WI38 (cell line): ENCODE results near the gene CD300H.

ENCODE experiments used
- H3K4me3 ChIP-seq: 2 replicates; pipeline ENCODE4 v1.5.1; 2011; ENCODE audit warnings: low read depth, mild to moderate bottlenecking, control low read depth, low read length
- TF ChIP-seq, protein P1 (sequence below): IDR thresholded peaks from 2 replicates; pipeline ENCODE4 v1.5.1; 2012; ENCODE audit warnings: low read depth, mild to moderate bottlenecking, control low read depth, low read length

Gene CD300H

DNA sequence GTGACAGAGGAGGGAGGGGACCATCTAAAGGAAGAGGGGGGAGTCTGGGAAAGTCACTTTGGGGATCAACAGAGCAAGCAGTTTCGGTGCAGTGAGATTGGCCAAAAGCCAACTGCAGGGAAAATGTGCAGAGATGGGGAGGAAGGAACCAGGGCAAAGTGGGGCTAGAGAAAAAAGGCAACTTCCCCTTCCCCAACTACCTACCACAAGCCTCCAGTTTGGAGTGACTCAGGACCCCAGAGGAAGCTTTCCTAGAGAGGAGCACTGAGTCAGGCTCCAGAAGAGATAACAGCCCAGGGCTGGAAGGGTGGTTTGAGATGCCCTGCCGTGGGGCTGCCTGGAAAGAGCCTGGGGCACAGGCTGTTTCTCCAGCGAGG is 31.7 kb upstream of the CD300H start:
- TF ChIP-seq, protein P1, sequence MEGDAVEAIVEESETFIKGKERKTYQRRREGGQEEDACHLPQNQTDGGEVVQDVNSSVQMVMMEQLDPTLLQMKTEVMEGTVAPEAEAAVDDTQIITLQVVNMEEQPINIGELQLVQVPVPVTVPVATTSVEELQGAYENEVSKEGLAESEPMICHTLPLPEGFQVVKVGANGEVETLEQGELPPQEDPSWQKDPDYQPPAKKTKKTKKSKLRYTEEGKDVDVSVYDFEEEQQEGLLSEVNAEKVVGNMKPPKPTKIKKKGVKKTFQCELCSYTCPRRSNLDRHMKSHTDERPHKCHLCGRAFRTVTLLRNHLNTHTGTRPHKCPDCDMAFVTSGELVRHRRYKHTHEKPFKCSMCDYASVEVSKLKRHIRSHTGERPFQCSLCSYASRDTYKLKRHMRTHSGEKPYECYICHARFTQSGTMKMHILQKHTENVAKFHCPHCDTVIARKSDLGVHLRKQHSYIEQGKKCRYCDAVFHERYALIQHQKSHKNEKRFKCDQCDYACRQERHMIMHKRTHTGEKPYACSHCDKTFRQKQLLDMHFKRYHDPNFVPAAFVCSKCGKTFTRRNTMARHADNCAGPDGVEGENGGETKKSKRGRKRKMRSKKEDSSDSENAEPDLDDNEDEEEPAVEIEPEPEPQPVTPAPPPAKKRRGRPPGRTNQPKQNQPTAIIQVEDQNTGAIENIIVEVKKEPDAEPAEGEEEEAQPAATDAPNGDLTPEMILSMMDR: no peak
- no peak overlapping the region for H3K4me3 ChIP-seq

DNA sequence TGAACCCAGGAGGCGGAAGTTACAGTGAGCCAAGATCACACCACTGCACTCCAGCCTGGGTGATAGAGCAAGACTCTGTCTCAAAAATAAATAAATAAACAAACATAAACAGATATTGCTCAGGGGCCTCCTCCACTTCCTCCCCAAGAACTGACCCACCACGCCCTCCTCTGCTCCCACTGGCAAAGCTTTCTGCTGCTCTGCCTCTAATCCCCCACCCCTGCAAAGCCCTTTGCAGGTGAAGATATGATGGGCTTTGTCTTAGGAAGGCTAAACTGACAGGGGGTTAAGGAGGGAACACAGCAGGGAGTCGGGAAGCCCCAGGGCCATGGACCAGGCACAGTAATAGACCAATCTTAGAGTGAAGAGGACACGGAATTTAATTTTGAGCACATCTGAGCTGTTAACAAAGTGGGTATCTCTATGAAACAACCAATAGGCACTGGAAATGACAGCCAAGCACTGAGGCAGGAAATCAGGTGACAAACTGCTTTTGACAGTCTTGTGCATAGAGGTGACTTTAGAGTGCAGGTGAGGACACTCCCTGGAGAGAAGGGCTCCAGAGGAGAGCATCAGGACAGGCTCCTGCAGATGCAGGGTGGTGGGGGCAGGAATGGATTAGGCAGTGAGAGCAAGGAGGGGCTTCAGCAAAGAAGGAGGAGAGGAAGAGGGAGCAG is 31.2 kb upstream of the CD300H start:
- H3K4me3 ChIP-seq: no peak overlapping the region
- TF ChIP-seq, protein P1: no peak

- TF ChIP-seq, protein P1: no peak
- no peak overlapping the region for H3K4me3 ChIP-seq
Measured at GRCh38 chr17:74597069-74597790, 29.9 kb upstream of the CD300H start.

DNA sequence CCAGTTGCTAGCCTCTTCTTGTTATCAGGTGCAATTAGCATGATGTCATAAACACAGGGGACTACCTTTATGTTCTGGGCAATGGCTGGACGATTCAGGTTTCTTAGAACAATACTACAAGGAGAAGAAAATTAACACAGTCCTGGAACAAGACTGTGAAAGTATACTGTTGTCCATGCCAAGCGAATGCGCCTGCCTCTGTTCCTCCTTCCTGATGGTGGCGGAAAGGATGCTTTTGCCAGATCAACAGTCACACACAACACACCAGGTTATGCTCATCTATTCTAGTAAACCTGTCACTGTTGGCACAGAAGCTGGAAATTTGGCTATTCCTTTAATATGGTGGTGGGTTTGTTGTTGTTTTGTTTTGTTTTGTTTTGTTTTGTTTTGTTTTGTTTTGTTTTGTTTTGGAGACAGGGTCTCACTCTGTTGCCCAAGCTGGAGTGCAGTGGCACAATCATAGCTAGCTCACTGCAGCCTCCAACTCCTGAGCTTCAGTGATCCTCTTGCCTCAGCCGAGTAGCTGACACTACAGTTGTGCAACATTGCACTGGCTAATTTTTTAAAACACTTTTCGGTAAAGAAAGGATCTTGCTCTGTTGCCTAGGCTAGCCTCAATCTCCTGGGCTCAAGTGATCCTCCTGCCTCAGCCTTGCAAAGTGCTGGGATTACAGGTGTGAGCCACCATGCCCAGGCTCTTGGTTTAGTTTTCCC is 27.9 kb upstream of the CD300H start:
- H3K4me3 ChIP-seq: no peak overlapping the region
- TF ChIP-seq, protein P1: no peak

- H3K4me3 ChIP-seq: no peak within 1 kb of the TSS
- TF ChIP-seq, protein P1: no peak
Measured at GRCh38 chr17:74592087-74592990, 25.0 kb upstream of the CD300H start, which contains the start of gene CD300LD. Gene CD300LD (minus strand): TSS chr17:74592283. CDS start chr17:74592202, 81 bp downstream.

DNA sequence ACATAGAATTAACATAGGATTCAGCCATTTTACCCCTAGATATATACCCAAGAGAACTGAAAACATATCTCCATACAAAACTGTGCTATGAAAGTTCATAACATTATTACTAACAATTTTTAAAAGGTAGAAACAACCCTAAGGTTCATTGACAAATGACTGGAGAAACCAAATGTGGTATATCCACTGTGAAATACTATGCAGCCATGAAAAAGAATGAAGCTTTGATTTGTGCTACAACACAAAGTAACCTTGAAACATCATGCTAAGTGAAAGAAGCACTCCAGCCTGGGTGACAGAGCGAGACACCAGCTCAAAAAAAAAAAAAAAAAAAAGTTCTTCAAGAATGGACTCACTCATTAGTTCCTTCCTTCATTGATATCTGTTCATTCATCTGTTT is 24.2 kb upstream of the CD300H start:
- TF ChIP-seq, protein P1: no peak
- H3K4me3 ChIP-seq: no peak overlapping the region
